Measurements from ENCODE around the gene PLXNA2. TPM values are rescaled to one million over a fixed set of nuclear protein-coding genes. Genes with fewer than 3 reads are reported as not detected.

The PLXNA2 gene
- total and polyA plus RNA-seq, 2 experiments from 2014 or later: 3.7 to 5.4 TPM

GRCh38 chr1:208216806-208217205 lies 27.4 kb downstream of the PLXNA2 start:
- Histone ChIP-seq H3F3A (ENCODE audit: insufficient read depth) (peaks cover 23% of the 10 kb centered on the region; the same call in 1 of the 2 replicates), H3K9ac (no peak overlapping the region), H3K27me3 (replicated peaks; ENCODE audit: insufficient read depth) (no peaks in the 10 kb centered on the region), H3K36me3 (ENCODE audit: low read depth) (no peaks in the 10 kb centered on the region), H3K27ac (no peak overlapping the region), H3K4me2 (ENCODE audit: unreplicated experiment) (no peak overlapping the region), H3K9me3 (ENCODE audit: low read depth) (no peaks in the 10 kb centered on the region), H3K9me2 (ENCODE audit: insufficient read depth) (no peaks in the 10 kb centered on the region), H3K4me3 (no peak overlapping the region), H3K79me2 (ENCODE audit: insufficient read depth) (peaks cover 43% of the 10 kb centered on the region), H3K4me1 (ENCODE audit: insufficient read depth) (peaks cover 49% of the 10 kb centered on the region), H2AFZ (no peak overlapping the region), H4K20me1 (ENCODE audit: insufficient read depth) (no peaks in the 10 kb centered on the region)
- WGBS, 2 experiments (ENCODE audit: low coverage in 1 of 2, low lambda C conversion rate in 2 of 2, missing lambda C conversion rate in 2 of 2): 96 to 97% methylated on average over 16 of the region's 16 CpGs
- in situ Hi-C loops (cut with MboI): no loop called here
- TF ChIP-seq EZH2phosphoT487 (IDR thresholded peaks at IDR 0.05; ENCODE audit: insufficient read depth, low read depth): no peak
- no peak for TF ChIP-seq EZH2 (IDR thresholded peaks at IDR 0.05; ENCODE audit: insufficient read depth, poor library complexity, severe bottlenecking)
- no peak for DNase-seq

- Histone ChIP-seq H3K9me3 (ENCODE audit: low read depth) (no peaks in the 10 kb centered on the region), H3K27me3 (replicated peaks; ENCODE audit: insufficient read depth) (no peaks in the 10 kb centered on the region), H3K4me1 (ENCODE audit: insufficient read depth) (peaks cover 45% of the 10 kb centered on the region), H3K4me2 (ENCODE audit: unreplicated experiment) (no peak overlapping the region), H3K79me2 (ENCODE audit: insufficient read depth) (peaks cover 39% of the 10 kb centered on the region), H3K9ac (no peak overlapping the region), H3K4me3 (no peak overlapping the region), H4K20me1 (ENCODE audit: insufficient read depth) (no peaks in the 10 kb centered on the region), H2AFZ (no peak overlapping the region), H3F3A (ENCODE audit: insufficient read depth) (peaks cover 16% of the 10 kb centered on the region; the same call in 1 of the 2 replicates), H3K36me3 (ENCODE audit: low read depth) (no peaks in the 10 kb centered on the region), H3K9me2 (ENCODE audit: insufficient read depth) (no peaks in the 10 kb centered on the region), H3K27ac (peak overlapping the region; percentile 25)
- peak; percentile 67 for DNase-seq
- in situ Hi-C loops (cut with MboI): no loop called here
- WGBS, 2 experiments (ENCODE audit: low coverage in 1 of 2, low lambda C conversion rate in 2 of 2, missing lambda C conversion rate in 2 of 2): 57 to 58% methylated on average over 1 of the region's 1 CpG
- TF ChIP-seq EZH2phosphoT487 (IDR thresholded peaks at IDR 0.05; ENCODE audit: insufficient read depth, low read depth) (no peak), EZH2 (IDR thresholded peaks at IDR 0.05; ENCODE audit: insufficient read depth, poor library complexity, severe bottlenecking) (no peak)
These were observed 28.1 kb downstream of the PLXNA2 start for GRCh38 chr1:208216062-208216461.

GRCh38 chr1:208215393-208215792 lies 28.8 kb downstream of the PLXNA2 start:
- H3K4me1 ChIP-seq (ENCODE audit: insufficient read depth): peaks cover 38% of the 10 kb centered on the region
- in situ Hi-C loops (cut with MboI): no loop called here

GRCh38 chr1:208213786-208214185 lies 30.4 kb downstream of the PLXNA2 start:
- in situ Hi-C loops (cut with MboI): no loop called here
- DNase-seq: no peak
- TF ChIP-seq EZH2 (IDR thresholded peaks at IDR 0.05; ENCODE audit: insufficient read depth, poor library complexity, severe bottlenecking) (no peak), EZH2phosphoT487 (IDR thresholded peaks at IDR 0.05; ENCODE audit: insufficient read depth, low read depth) (no peak)
- WGBS, 2 experiments (ENCODE audit: low coverage in 1 of 2, low lambda C conversion rate in 2 of 2, missing lambda C conversion rate in 2 of 2): 56 to 62% methylated on average over 3 of the region's 3 CpGs
- no peak overlapping the region for H2AFZ ChIP-seq
- H3F3A ChIP-seq (ENCODE audit: insufficient read depth): peaks cover 10% of the 10 kb centered on the region; the same call in 1 of the 2 replicates
- no peak overlapping the region for H3K4me3 ChIP-seq
- no peaks in the 10 kb centered on the region for H3K9me2 ChIP-seq (ENCODE audit: insufficient read depth)
- H3K9ac ChIP-seq: no peak overlapping the region
- no peaks in the 10 kb centered on the region for H3K36me3 ChIP-seq (ENCODE audit: low read depth)
- no peaks in the 10 kb centered on the region for H3K9me3 ChIP-seq (ENCODE audit: low read depth)
- no peak overlapping the region for H3K4me2 ChIP-seq (ENCODE audit: unreplicated experiment)
- peaks cover 24% of the 10 kb centered on the region for H3K4me1 ChIP-seq (ENCODE audit: insufficient read depth)
- no peak overlapping the region for H3K27ac ChIP-seq
- H3K79me2 ChIP-seq (ENCODE audit: insufficient read depth): peaks cover 37% of the 10 kb centered on the region
- no peaks in the 10 kb centered on the region for H4K20me1 ChIP-seq (ENCODE audit: insufficient read depth)
- H3K27me3 ChIP-seq (replicated peaks; ENCODE audit: insufficient read depth): no peaks in the 10 kb centered on the region

More at GRCh38 chr1:208215393-208215792, 28.8 kb downstream of the PLXNA2 start:
- Histone ChIP-seq H3F3A (ENCODE audit: insufficient read depth) (peaks cover 10% of the 10 kb centered on the region; the same call in 1 of the 2 replicates), H3K4me2 (ENCODE audit: unreplicated experiment) (no peak overlapping the region), H4K20me1 (ENCODE audit: insufficient read depth) (no peaks in the 10 kb centered on the region), H3K9me3 (ENCODE audit: low read depth) (no peaks in the 10 kb centered on the region), H3K9ac (no peak overlapping the region), H3K27ac (no peak overlapping the region), H3K4me3 (no peak overlapping the region), H3K79me2 (ENCODE audit: insufficient read depth) (peaks cover 35% of the 10 kb centered on the region), H3K27me3 (replicated peaks; ENCODE audit: insufficient read depth) (no peaks in the 10 kb centered on the region), H2AFZ (no peak overlapping the region), H3K36me3 (ENCODE audit: low read depth) (no peaks in the 10 kb centered on the region), H3K9me2 (ENCODE audit: insufficient read depth) (no peaks in the 10 kb centered on the region)
- DNase-seq: no peak
- TF ChIP-seq EZH2 (IDR thresholded peaks at IDR 0.05; ENCODE audit: insufficient read depth, poor library complexity, severe bottlenecking): no peak

- no peak overlapping the region for H3K4me2 ChIP-seq (ENCODE audit: unreplicated experiment)
- no peaks in the 10 kb centered on the region for H3K36me3 ChIP-seq (ENCODE audit: low read depth)
- no peak overlapping the region for H3K9ac ChIP-seq
- H3K79me2 ChIP-seq (ENCODE audit: insufficient read depth): peaks cover 40% of the 10 kb centered on the region
- no peak overlapping the region for H2AFZ ChIP-seq
- H3F3A ChIP-seq (ENCODE audit: insufficient read depth): peaks cover 16% of the 10 kb centered on the region
- no peaks in the 10 kb centered on the region for H3K9me2 ChIP-seq (ENCODE audit: insufficient read depth)
- no peak overlapping the region for H3K27ac ChIP-seq
- no peak for DNase-seq
- H4K20me1 ChIP-seq (ENCODE audit: insufficient read depth): no peaks in the 10 kb centered on the region
- H3K27me3 ChIP-seq (replicated peaks; ENCODE audit: insufficient read depth): no peaks in the 10 kb centered on the region
- no peaks in the 10 kb centered on the region for H3K9me3 ChIP-seq (ENCODE audit: low read depth)
- 93 to 96% methylated on average over 1 of the region's 1 CpG for WGBS, 2 experiments (ENCODE audit: low coverage in 1 of 2, low lambda C conversion rate in 2 of 2, missing lambda C conversion rate in 2 of 2)
- H3K4me3 ChIP-seq: no peak overlapping the region
- TF ChIP-seq EZH2phosphoT487 (IDR thresholded peaks at IDR 0.05; ENCODE audit: insufficient read depth, low read depth): no peak
- TF ChIP-seq EZH2 (IDR thresholded peaks at IDR 0.05; ENCODE audit: insufficient read depth, poor library complexity, severe bottlenecking): no peak
- peaks cover 28% of the 10 kb centered on the region for H3K4me1 ChIP-seq (ENCODE audit: insufficient read depth)
- in situ Hi-C loops (cut with MboI): no loop called here
These were observed 31.3 kb downstream of the PLXNA2 start for GRCh38 chr1:208212893-208213292.
